Measurements from ENCODE around the gene CREBBP.

CREBBP gene

GRCh38 chr16:3854750-3855541 lies 25.6 kb downstream of the CREBBP start:
- Mint-ChIP-seq H3K4me1 (peaks cover 32% of the 10 kb centered on the region), H3K4me3 (no peak overlapping the region), H3K27ac (no peak overlapping the region), H3K9me3 (no peaks in the 10 kb centered on the region), H3K27me3 (no peaks in the 10 kb centered on the region), H3K36me3 (peaks cover 3% of the 10 kb centered on the region)
- no peak for DNase-seq
- CTCF ChIA-PET: no interaction called here

DNA sequence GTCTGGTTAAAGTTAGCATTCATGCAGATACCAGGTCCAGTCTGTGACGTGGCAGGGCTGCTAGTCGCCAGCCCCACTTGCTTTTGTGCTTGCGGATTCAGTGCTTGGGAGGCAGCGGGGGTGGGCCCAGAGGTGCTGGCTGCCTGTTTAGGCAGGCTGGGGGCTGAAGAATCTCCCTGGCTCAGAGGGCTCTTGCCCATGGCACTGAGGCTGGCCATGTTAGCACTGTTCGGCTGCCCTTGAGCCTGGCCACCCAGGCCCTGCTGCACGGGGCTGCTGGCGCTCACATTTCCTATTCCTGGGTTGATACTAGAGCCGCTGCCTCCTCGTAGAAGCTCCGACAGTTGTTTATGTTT lies 30.0 kb downstream of the CREBBP start:
- CTCF ChIA-PET: no interaction called here
- no peak for DNase-seq
- Mint-ChIP-seq H3K4me1 (peaks cover 15% of the 10 kb centered on the region), H3K36me3 (peaks cover 19% of the 10 kb centered on the region), H3K9me3 (no peaks in the 10 kb centered on the region), H3K4me3 (no peak overlapping the region), H3K27ac (no peak overlapping the region), H3K27me3 (no peaks in the 10 kb centered on the region)

DNA sequence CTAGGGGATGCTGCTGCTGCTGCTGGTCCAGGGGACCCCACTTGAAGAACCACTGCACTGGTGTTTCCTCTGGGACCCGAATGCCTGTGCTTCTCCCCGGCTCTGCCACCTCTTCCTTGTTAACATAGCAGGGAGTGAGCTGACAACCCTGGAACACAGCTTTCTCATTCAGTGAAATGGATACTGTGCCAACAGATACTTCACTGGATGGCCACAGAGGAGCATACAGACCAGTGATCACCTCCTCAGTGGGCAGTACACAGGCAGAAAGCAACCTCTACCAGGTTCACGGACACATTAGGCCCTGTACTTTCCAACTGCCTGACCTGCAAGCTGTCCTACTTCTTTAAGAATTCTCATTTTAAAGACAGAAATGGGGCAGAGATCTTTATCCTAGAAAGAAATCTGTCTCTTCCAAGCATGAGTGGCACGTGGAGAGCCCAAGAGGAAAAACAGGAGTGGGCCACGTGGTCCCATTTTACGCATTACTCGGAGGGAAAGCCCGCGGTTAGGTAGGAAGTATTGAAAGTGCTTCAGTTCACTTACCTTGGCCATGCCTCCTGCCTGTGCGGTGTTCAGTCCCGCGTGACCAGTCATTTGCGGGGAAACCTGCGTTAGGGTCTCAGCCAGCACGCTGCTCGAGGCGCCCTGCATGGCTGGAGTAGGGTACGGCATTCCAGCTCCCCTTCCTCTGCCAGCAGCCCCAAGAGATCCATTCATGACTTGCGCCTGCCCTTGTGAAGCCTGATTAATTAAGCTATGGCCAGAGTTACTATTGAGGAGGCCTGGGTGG lies 30.6 kb downstream of the CREBBP start:
- no peaks in the 10 kb centered on the region for H3K9me3 Mint-ChIP-seq
- peaks cover 20% of the 10 kb centered on the region for H3K36me3 Mint-ChIP-seq
- no peaks in the 10 kb centered on the region for H3K27me3 Mint-ChIP-seq
- no peak for DNase-seq
- CTCF ChIA-PET: no interaction called here
- peaks cover 9% of the 10 kb centered on the region for H3K4me1 Mint-ChIP-seq
- no peak overlapping the region for H3K4me3 Mint-ChIP-seq
- no peak overlapping the region for H3K27ac Mint-ChIP-seq

DNA sequence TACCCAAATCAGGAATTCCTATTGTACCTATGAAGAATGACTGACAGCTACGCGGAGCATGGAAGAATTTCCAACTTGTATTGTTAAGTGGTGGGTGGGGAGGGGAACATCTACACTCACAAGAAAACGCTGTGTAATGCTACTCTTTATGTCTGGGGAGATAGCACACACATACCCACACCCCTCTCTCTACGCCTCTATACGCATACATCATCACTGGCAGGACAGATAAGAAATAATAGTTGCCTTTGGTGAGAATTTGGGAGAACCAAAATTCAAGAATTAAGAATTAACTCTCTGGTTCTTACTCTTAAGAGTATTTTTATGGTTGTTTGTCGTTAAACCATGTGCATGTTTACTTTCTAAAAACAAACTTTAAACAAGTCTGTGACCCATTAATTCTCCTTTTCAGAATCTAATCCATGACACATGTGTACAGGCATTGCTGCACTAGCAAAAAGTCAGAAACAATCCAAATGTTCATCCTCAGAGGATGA lies 33.9 kb downstream of the CREBBP start:
- H3K4me3 Mint-ChIP-seq: no peak overlapping the region
- peaks cover 17% of the 10 kb centered on the region for H3K36me3 Mint-ChIP-seq
- no peak for DNase-seq
- H3K27me3 Mint-ChIP-seq: no peaks in the 10 kb centered on the region
- CTCF ChIA-PET: no interaction called here
- H3K4me1 Mint-ChIP-seq: no peaks in the 10 kb centered on the region
- H3K9me3 Mint-ChIP-seq: no peaks in the 10 kb centered on the region
- H3K27ac Mint-ChIP-seq: no peak overlapping the region

DNA sequence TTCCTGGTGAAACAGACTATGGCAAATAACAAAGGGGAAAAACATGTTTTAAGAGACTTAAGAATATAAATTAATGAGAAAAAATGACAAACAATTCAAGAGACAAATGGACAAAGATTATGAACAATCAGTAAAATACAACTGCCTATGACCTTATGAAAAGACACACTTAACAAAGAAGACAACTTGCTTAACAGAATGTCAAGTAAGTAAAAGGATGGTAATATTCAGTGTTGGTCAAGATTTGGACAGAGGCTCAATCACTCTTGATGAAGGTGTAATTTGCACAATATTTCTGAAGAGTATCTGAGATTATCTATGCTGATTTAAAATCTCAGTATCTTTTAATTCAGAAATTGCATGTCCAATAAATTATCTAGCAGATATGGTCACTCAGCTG lies 34.4 kb downstream of the CREBBP start:
- Mint-ChIP-seq H3K27me3 (no peaks in the 10 kb centered on the region), H3K4me3 (no peak overlapping the region), H3K36me3 (peaks cover 17% of the 10 kb centered on the region), H3K27ac (no peak overlapping the region), H3K9me3 (no peaks in the 10 kb centered on the region), H3K4me1 (no peaks in the 10 kb centered on the region)
- CTCF ChIA-PET: no interaction called here
- DNase-seq: no peak

DNA sequence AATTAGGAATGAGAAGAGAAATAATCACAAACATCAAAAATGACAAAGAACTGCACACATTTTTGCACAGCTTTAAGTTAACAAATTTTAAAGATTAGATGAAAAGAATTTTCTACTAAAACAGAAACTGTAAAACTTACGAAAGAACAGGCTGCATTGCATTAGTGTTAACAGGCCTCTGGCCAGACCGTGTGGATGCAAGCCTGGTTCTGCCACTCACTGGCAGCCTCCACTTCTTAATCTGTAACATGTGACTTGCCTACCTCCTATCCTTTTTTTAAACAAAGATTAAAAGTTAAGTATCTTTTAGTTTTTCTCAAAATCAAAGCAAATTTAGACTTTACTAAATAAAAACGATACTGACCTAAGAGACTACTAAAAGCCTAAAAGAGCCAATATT lies 37.5 kb downstream of the CREBBP start:
- Mint-ChIP-seq H3K4me1 (no peaks in the 10 kb centered on the region), H3K36me3 (peaks cover 12% of the 10 kb centered on the region), H3K27me3 (no peaks in the 10 kb centered on the region), H3K27ac (no peak overlapping the region), H3K4me3 (no peak overlapping the region), H3K9me3 (no peaks in the 10 kb centered on the region)
- DNase-seq: no peak
- CTCF ChIA-PET: no interaction called here

DNA sequence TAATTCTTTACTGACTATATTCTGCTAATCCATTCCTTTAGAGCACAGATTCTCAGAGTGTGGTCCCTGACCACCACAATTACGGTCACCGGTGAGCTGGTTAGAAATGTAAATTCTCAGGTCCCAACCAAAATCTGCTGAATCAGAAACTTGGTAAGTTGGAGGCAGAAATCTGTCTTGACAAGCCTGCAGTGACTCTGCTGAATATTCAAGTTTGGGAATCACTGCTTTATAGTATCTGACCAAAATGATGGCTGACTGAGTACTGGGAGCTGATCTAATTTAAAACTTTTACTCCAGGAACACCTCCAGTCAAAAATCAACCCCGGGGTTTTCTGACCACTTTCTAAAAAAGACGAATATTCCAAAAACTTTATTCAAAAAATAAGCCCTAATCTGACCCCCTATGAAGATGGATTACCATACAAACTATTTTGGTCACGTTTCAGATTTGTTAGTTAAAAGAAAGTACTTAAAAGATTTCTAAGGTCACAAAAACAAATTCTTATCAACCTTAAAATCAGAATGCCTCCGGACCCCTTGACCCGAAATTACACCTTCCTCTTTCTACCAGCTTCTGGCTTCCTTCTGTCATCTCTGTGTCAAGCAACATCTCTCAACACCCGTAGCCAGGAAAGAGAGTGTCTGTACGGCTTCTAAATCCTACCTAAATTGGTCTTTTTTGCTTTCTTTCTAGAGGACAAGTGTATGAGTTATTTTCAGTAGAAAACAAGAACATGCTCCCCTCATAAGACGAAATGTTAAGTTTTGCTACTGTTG lies 38.6 kb downstream of the CREBBP start:
- no peak overlapping the region for H3K27ac Mint-ChIP-seq
- H3K4me3 Mint-ChIP-seq: no peak overlapping the region
- DNase-seq: no peak
- peaks cover 7% of the 10 kb centered on the region for H3K36me3 Mint-ChIP-seq
- CTCF ChIA-PET: no interaction called here
- H3K9me3 Mint-ChIP-seq: no peaks in the 10 kb centered on the region
- no peaks in the 10 kb centered on the region for H3K4me1 Mint-ChIP-seq
- H3K27me3 Mint-ChIP-seq: no peaks in the 10 kb centered on the region

DNA sequence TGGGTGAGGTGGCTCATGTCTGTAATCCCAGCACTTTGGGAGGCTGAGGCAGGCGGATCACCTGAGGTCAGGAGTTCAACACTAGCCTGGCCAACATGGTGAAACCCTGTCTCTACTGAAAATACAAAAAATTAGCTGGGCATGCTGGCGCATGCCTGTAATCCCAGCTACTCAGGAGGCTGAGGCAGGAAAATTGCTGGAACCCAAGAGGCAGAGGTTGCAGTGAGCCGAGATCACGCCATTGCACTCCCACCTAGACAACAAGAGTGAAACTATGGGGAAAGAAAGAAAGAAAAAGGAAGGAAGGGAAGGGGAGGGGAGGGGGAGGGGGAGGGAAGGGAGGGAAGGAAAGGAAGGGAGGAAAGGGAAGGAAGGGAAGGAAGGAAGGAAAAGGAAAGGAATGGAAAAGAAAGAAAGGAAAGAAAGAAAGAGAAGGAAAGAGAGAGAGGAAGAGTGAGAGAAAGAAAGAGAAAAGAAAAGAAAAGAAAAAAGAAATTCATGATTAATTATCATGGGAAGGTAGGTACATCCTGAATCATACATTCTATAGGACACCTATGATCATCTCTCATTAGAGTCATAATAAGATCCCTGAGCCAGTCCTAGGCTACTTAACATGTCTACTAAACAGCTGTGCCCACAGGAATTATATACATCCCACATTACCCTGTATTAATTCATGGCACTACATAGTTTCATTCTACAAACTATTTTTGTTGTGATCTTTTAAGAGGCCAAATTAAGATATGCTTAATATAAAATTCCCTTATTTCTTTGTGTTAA lies 40.9 kb downstream of the CREBBP start:
- no peaks in the 10 kb centered on the region for H3K4me1 Mint-ChIP-seq

GRCh38 chr16:3838600-3839401 lies 41.7 kb downstream of the CREBBP start:
- Mint-ChIP-seq H3K27ac (no peak overlapping the region), H3K4me3 (no peak overlapping the region), H3K27me3 (no peaks in the 10 kb centered on the region), H3K4me1 (peaks cover 2% of the 10 kb centered on the region), H3K36me3 (peaks cover 21% of the 10 kb centered on the region), H3K9me3 (peaks cover 3% of the 10 kb centered on the region)
- CTCF ChIA-PET: no interaction called here
- DNase-seq: no peak

More for the DNA sequence above, 40.9 kb downstream of the CREBBP start:
- H3K4me3 Mint-ChIP-seq: no peak overlapping the region
- peaks cover 13% of the 10 kb centered on the region for H3K36me3 Mint-ChIP-seq
- H3K27ac Mint-ChIP-seq: no peak overlapping the region
- no peaks in the 10 kb centered on the region for H3K27me3 Mint-ChIP-seq
- DNase-seq: no peak
- CTCF ChIA-PET: no interaction called here
- no peaks in the 10 kb centered on the region for H3K9me3 Mint-ChIP-seq

- Mint-ChIP-seq H3K27ac (no peak overlapping the region), H3K9me3 (peaks cover 11% of the 10 kb centered on the region), H3K4me1 (peaks cover 2% of the 10 kb centered on the region), H3K36me3 (peaks cover 27% of the 10 kb centered on the region), H3K27me3 (no peaks in the 10 kb centered on the region), H3K4me3 (no peak overlapping the region)
- no peak for DNase-seq
- CTCF ChIA-PET: no interaction called here
Measured at GRCh38 chr16:3837851-3838586, 42.5 kb downstream of the CREBBP start.

DNA sequence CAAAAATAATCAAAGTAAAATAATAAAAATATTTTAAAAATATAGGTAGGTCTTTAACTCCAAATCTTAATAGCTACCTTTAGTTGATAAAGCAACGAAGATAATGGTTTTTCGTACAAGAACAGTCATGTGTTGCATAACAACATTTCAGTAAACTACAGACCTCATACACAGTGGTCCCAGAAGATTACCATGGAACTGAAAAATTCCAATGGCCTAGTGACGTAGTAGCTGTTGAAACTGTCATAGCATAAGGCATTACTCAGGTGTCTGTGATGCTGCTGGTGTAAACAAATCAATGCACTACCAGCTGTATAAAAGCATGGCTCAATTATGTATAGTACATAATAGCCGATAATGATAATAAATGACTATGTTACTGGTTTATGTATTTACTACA lies 43.9 kb downstream of the CREBBP start:
- Mint-ChIP-seq H3K9me3 (peaks cover 20% of the 10 kb centered on the region), H3K4me1 (peaks cover 2% of the 10 kb centered on the region), H3K27me3 (no peaks in the 10 kb centered on the region), H3K4me3 (no peak overlapping the region), H3K27ac (no peak overlapping the region), H3K36me3 (peaks cover 39% of the 10 kb centered on the region)
- CTCF ChIA-PET: interaction anchor here (1.3 kb wide), 1 partner anchor 42 kb away, joined by 5 read pairs; no protein-coding TSS in a partner anchor
- no peak for DNase-seq

- Mint-ChIP-seq H3K27me3 (no peaks in the 10 kb centered on the region), H3K4me3 (no peak overlapping the region), H3K36me3 (peaks cover 47% of the 10 kb centered on the region), H3K27ac (no peak overlapping the region), H3K9me3 (peaks cover 20% of the 10 kb centered on the region), H3K4me1 (peaks cover 2% of the 10 kb centered on the region)
- no peak for DNase-seq
- CTCF ChIA-PET: interaction anchor here (1.3 kb wide), 1 partner anchor 44 kb away, joined by 5 read pairs; no protein-coding TSS in a partner anchor
Measured at GRCh38 chr16:3835089-3835602, 45.4 kb downstream of the CREBBP start.
